ENCODE measurements around the gene CTDNEP1.
A peak's percentile ranks its signal among the peaks of the same experiment; 100 is the strongest.

CTDNEP1 gene

DNA sequence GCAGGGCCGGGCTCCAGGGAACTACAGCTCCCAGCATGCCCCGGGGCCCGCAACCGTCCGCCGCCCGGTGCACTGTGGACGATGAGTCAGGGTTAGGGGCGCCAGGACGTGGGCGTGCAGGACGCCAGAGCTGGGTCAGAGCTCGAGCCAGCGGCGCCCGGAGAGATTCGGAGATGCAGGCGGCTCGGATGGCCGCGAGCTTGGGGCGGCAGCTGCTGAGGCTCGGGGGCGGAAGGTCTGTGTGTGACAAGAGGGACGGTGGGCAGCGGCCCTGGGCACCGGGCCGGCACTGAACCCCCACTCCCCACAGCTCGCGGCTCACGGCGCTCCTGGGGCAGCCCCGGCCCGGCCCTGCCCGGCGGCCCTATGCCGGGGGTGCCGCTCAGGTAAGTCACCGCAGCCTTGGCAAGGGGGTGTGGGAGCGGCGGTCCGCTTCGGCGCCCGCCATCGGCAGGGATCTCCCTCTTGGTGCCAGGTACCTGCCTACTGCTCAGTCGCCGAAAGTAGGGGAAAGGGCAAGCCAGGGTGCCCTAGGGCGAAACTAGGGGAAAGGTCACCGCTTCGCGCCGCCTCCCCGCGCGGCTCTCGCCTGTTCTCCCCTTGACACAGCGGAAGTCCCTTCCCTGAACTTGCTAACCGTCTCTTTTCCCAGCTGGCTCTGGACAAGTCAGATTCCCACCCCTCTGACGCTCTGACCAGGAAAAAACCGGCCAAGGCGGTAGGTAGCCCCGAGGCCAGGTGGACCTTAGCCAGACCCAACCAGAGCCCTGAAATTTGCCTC, 31.5 kb downstream of the CTDNEP1 start, which contains the start of the genes ACADVL and DLG4:
ACADVL (plus strand) TSS at position 127 of the 781 bp plus-strand sequence; CDS start at position 174, 47 bp downstream.
DLG4 (minus strand) TSS at position 25 of the 781 bp plus-strand sequence.
- no peaks in the 10 kb centered on the region for H3K27me3 ChIP-seq (ENCODE audit: low read depth, low read length)
- peak within 1 kb of the TSS; percentile 71; the same call in 1 of the 2 replicates for H2AFZ ChIP-seq (ENCODE audit: low read depth, low read length)
- H4K20me1 ChIP-seq (ENCODE audit: insufficient read depth, low read length): no peaks in the 10 kb centered on the region
- H3K79me2 ChIP-seq (ENCODE audit: low read length): 0 out of 2 replicates have a peak, but pooled peaks cover 4% of the 10 kb centered on the region
- H3K36me3 ChIP-seq (replicated peaks; ENCODE audit: low read depth, low read length): peaks cover 7% of the 10 kb centered on the region
- H3K4me3 ChIP-seq (ENCODE audit: low read length): peak within 1 kb of the TSS; percentile 97
- peak within 1 kb of the TSS; percentile 56 for H3K27ac ChIP-seq (ENCODE audit: low read length)
- H3K4me1 ChIP-seq (ENCODE audit: low read length): peaks cover 38% of the 10 kb centered on the region
- TF ChIP-seq EZH2phosphoT487 (IDR thresholded peaks at IDR 0.05; ENCODE audit: low read depth): no peak
- TF ChIP-seq, protein P1, sequence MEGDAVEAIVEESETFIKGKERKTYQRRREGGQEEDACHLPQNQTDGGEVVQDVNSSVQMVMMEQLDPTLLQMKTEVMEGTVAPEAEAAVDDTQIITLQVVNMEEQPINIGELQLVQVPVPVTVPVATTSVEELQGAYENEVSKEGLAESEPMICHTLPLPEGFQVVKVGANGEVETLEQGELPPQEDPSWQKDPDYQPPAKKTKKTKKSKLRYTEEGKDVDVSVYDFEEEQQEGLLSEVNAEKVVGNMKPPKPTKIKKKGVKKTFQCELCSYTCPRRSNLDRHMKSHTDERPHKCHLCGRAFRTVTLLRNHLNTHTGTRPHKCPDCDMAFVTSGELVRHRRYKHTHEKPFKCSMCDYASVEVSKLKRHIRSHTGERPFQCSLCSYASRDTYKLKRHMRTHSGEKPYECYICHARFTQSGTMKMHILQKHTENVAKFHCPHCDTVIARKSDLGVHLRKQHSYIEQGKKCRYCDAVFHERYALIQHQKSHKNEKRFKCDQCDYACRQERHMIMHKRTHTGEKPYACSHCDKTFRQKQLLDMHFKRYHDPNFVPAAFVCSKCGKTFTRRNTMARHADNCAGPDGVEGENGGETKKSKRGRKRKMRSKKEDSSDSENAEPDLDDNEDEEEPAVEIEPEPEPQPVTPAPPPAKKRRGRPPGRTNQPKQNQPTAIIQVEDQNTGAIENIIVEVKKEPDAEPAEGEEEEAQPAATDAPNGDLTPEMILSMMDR (IDR thresholded peaks at IDR 0.05; ENCODE audit: low read depth, low read length): no peak
- peak within 1 kb of the TSS; percentile 91 for H3K9ac ChIP-seq (ENCODE audit: low read length)
- H3K9me3 ChIP-seq (ENCODE audit: insufficient read depth, low read length): no peaks in the 10 kb centered on the region
- H3K4me2 ChIP-seq (ENCODE audit: low read length): peak within 1 kb of the TSS; percentile 98

DNA sequence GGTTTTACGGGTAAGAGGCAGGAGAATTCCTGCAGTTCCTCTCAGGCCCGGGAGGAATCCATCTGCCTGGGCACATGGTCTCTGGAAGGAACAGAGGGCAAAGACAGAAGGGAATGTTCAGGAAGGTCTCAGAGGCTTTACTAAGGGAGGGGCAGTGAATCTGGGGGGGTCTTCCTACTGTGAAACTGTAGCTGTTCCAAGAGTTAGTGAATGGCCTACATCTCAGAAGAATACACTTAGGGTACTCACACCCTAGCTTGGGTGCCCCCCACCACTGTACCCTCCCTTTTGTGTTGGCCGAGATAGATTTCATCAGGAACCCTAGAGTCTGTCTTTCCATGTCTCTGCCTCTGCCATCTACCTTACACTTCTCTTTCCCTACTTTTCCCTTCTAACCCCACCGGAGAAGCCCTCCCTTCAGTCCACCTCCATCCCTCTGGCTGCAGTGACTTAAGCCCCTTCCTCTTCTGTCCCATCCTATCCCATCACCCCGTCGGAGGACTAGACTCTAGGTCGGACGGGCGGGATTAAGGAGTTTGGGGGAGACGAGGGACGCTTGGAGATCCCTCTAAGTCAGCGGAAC, 32.2 kb downstream of the CTDNEP1 start:
- Histone ChIP-seq H3K4me2 (ENCODE audit: low read length) (peak overlapping the region; percentile 98), H3K36me3 (replicated peaks; ENCODE audit: low read depth, low read length) (peaks cover 7% of the 10 kb centered on the region), H3K27ac (ENCODE audit: low read length) (no peak overlapping the region), H4K20me1 (ENCODE audit: insufficient read depth, low read length) (no peaks in the 10 kb centered on the region), H3K9me3 (ENCODE audit: insufficient read depth, low read length) (no peaks in the 10 kb centered on the region), H2AFZ (ENCODE audit: low read depth, low read length) (peak overlapping the region; percentile 71; the same call in 1 of the 2 replicates), H3K79me2 (ENCODE audit: low read length) (0 out of 2 replicates have a peak, but pooled peaks cover 4% of the 10 kb centered on the region), H3K4me1 (ENCODE audit: low read length) (peaks cover 38% of the 10 kb centered on the region), H3K27me3 (ENCODE audit: low read depth, low read length) (no peaks in the 10 kb centered on the region), H3K9ac (ENCODE audit: low read length) (peak overlapping the region; percentile 91), H3K4me3 (ENCODE audit: low read length) (peak overlapping the region; percentile 97)
- TF ChIP-seq, protein P1 (IDR thresholded peaks at IDR 0.05; ENCODE audit: low read depth, low read length): no peak
- TF ChIP-seq EZH2phosphoT487 (IDR thresholded peaks at IDR 0.05; ENCODE audit: low read depth): no peak

DNA sequence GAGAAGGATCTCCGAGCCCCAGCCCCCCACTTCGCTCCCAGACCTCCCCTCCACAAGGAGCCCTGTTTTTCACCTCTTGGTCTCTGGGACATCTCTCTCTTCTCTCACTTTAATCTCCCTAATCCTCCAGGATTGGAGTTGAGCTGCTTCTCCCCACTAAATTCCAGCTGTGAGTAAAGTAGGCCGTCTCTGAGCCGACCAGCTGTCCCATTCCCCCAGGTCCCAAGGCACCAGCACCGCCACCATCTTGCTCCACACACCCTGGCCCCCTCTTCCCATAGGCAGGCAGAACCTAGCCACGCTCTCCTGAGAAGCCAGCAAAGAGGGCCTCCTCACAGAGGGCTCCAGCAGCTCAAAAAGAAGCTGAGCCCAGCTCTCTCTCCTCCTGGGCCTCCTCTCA, 32.8 kb downstream of the CTDNEP1 start:
- no peaks in the 10 kb centered on the region for H3K27me3 ChIP-seq (ENCODE audit: low read depth, low read length)
- H4K20me1 ChIP-seq (ENCODE audit: insufficient read depth, low read length): no peaks in the 10 kb centered on the region
- H3K4me2 ChIP-seq (ENCODE audit: low read length): peak overlapping the region; percentile 98; the same call in 1 of the 2 replicates
- H3K9me3 ChIP-seq (ENCODE audit: insufficient read depth, low read length): no peaks in the 10 kb centered on the region
- H3K79me2 ChIP-seq (ENCODE audit: low read length): 0 out of 2 replicates have a peak, but pooled peaks cover 4% of the 10 kb centered on the region
- H3K4me3 ChIP-seq (ENCODE audit: low read length): no peak overlapping the region
- H3K36me3 ChIP-seq (replicated peaks; ENCODE audit: low read depth, low read length): peaks cover 4% of the 10 kb centered on the region
- H3K9ac ChIP-seq (ENCODE audit: low read length): no peak overlapping the region
- peaks cover 41% of the 10 kb centered on the region for H3K4me1 ChIP-seq (ENCODE audit: low read length)
- H3K27ac ChIP-seq (ENCODE audit: low read length): no peak overlapping the region
- H2AFZ ChIP-seq (ENCODE audit: low read depth, low read length): no peak overlapping the region; the same call in 1 of the 2 replicates
- TF ChIP-seq, protein P1 (IDR thresholded peaks at IDR 0.05; ENCODE audit: low read depth, low read length): no peak
- TF ChIP-seq EZH2phosphoT487 (IDR thresholded peaks at IDR 0.05; ENCODE audit: low read depth): no peak

DNA sequence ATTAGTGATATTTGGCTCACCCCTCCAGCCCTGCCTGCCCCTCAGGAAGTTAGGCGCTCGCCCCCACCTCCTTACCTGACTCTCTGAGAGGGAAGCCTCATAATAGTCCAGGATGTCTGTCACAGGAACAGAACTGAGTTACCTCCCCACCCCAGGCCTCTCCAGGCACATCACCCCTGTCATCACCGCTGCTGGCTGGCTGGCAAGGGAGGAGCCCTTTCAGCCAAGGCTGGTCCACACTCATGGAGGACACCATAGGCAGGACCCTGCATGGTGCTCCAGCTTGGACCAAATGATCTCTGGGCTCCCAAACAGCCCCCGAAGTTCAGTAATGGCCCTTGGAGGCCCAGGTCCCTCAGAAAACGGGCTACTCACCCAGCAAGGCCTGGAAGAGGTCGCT, 33.4 kb downstream of the CTDNEP1 start:
- H3K9ac ChIP-seq (ENCODE audit: low read length): peak overlapping the region; percentile 19; the same call in 1 of the 2 replicates
- TF ChIP-seq, protein P1 (IDR thresholded peaks at IDR 0.05; ENCODE audit: low read depth, low read length): no peak
- TF ChIP-seq EZH2phosphoT487 (IDR thresholded peaks at IDR 0.05; ENCODE audit: low read depth): no peak
- peaks cover 44% of the 10 kb centered on the region for H3K4me1 ChIP-seq (ENCODE audit: low read length)
- H3K27me3 ChIP-seq (ENCODE audit: low read depth, low read length): no peaks in the 10 kb centered on the region
- H3K36me3 ChIP-seq (replicated peaks; ENCODE audit: low read depth, low read length): no peaks in the 10 kb centered on the region
- peak overlapping the region; percentile 39 for H3K4me2 ChIP-seq (ENCODE audit: low read length)
- H2AFZ ChIP-seq (ENCODE audit: low read depth, low read length): no peak overlapping the region
- 0 out of 2 replicates have a peak, but pooled peaks cover 4% of the 10 kb centered on the region for H3K79me2 ChIP-seq (ENCODE audit: low read length)
- H3K4me3 ChIP-seq (ENCODE audit: low read length): peak overlapping the region; percentile 48
- H4K20me1 ChIP-seq (ENCODE audit: insufficient read depth, low read length): no peaks in the 10 kb centered on the region
- H3K27ac ChIP-seq (ENCODE audit: low read length): peak overlapping the region; percentile 40
- H3K9me3 ChIP-seq (ENCODE audit: insufficient read depth, low read length): no peaks in the 10 kb centered on the region

All from OCI-LY3 (cell line).